Measurements from ENCODE around the gene RPS16. TPM values are rescaled to one million over a fixed set of nuclear protein-coding genes. Genes with fewer than 3 reads are reported as not detected.

RPS16 gene
- total and polyA plus RNA-seq, 9 of the 15 experiments (the other 6 are each of a cell fraction or from before 2014, with no cell fraction given), result 82.6 to 3,671 (median 2,204) TPM

DNA sequence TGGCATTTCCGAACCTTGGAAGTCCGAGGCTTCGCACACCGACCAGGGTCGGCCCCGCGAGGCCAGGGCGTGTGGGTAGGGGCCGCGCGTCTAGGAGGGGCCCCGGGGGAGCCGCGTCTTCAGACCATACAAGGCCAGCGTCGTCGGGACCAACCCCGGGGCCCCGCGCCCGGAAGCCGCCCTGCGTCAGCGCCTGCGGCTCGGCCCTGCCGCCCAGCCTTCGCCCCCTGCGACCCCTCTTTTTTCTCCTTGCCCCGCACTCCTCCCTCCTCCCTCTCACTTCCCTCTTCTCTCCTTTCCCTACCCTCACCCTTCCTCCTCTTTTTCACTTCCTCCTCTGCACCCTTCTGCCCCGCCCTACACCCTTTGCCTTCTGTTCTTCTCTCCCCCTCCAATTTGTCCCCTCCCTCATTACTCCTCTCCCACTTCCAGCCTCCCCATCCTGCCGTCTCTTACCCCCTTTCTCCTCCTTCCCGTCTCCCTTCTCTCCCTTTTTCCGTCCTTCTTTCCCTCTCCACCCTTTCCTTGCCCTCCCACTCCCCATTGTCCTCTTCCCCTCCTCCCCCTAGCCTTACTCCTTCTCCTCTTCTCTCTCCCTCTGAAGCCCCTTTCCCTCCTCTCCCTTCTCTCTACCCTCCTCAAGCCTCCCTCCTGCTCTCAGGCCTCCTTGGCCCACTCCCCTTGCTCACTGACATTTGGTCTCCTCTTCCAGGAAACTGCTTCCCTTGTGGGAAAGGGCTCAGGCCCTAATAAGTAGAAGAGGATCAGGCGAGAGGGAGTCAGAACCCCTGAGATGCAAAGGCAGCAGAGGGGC, 25.5 kb downstream of the RPS16 start (continued):
- TF ChIP-seq, protein P1, sequence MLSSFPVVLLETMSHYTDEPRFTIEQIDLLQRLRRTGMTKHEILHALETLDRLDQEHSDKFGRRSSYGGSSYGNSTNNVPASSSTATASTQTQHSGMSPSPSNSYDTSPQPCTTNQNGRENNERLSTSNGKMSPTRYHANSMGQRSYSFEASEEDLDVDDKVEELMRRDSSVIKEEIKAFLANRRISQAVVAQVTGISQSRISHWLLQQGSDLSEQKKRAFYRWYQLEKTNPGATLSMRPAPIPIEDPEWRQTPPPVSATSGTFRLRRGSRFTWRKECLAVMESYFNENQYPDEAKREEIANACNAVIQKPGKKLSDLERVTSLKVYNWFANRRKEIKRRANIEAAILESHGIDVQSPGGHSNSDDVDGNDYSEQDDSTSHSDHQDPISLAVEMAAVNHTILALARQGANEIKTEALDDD (IDR thresholded peaks at IDR 0.05), result no peak
- TF ChIP-seq, protein P2, sequence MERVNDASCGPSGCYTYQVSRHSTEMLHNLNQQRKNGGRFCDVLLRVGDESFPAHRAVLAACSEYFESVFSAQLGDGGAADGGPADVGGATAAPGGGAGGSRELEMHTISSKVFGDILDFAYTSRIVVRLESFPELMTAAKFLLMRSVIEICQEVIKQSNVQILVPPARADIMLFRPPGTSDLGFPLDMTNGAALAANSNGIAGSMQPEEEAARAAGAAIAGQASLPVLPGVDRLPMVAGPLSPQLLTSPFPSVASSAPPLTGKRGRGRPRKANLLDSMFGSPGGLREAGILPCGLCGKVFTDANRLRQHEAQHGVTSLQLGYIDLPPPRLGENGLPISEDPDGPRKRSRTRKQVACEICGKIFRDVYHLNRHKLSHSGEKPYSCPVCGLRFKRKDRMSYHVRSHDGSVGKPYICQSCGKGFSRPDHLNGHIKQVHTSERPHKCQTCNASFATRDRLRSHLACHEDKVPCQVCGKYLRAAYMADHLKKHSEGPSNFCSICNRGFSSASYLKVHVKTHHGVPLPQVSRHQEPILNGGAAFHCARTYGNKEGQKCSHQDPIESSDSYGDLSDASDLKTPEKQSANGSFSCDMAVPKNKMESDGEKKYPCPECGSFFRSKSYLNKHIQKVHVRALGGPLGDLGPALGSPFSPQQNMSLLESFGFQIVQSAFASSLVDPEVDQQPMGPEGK (CRISPR knock-in tag; IDR thresholded peaks at IDR 0.05; ENCODE audit: borderline replicate concordance), result no peak
- TF ChIP-seq TAL1 (IDR thresholded peaks at IDR 0.05) (peak; percentile 24; the same call in 1 of the 2 replicates), TAF7 (tag; IDR thresholded peaks at IDR 0.05) (no peak), ZNF445 (CRISPR knock-in tag; IDR thresholded peaks at IDR 0.05; ENCODE audit: low read depth) (no peak), DACH1 (IDR thresholded peaks at IDR 0.05; ENCODE audit: partially characterized antibody) (no peak), L3MBTL2 (IDR thresholded peaks at IDR 0.05) (peak; percentile 67), MLX (CRISPR knock-in tag; conservative IDR thresholded peaks at IDR 0.05) (no peak), ZNF143 (CRISPR knock-in tag; IDR thresholded peaks at IDR 0.05) (0 out of 2 replicates have a peak, but pooled peaks have one; percentile 6), ELF2 (CRISPR knock-in tag; IDR thresholded peaks at IDR 0.05) (no peak), THRB (CRISPR knock-in tag; conservative IDR thresholded peaks at IDR 0.05) (peak; percentile 96), CHD2 (IDR thresholded peaks at IDR 0.05; ENCODE audit: low read depth, low read length) (no peak), MAZ (CRISPR knock-in tag; conservative IDR thresholded peaks at IDR 0.05 in 1 of 2, IDR thresholded peaks at IDR 0.05 in 1 of 2) (peak; percentile 14 to 62; a peak in 3 of 4 replicates), POU5F1 (IDR thresholded peaks at IDR 0.05; ENCODE audit: borderline replicate concordance, low read depth, low read length, partially characterized antibody) (no peak), PHF20 (IDR thresholded peaks at IDR 0.05; ENCODE audit: partially characterized antibody) (peak; percentile 61), STAT5B (CRISPR knock-in tag; IDR thresholded peaks at IDR 0.05) (no peak), MAFF (IDR thresholded peaks at IDR 0.05; ENCODE audit: low read length) (no peak), RFX1 (IDR thresholded peaks at IDR 0.05) (no peak), POLR3A (IDR thresholded peaks at IDR 0.05; ENCODE audit: borderline replicate concordance, extremely low read depth, insufficient read depth, insufficient read length) (no peak), POLR2G (IDR thresholded peaks at IDR 0.05; ENCODE audit: low read depth, low read length) (peak; percentile 86), RBM34 (IDR thresholded peaks at IDR 0.05; ENCODE audit: borderline replicate concordance, insufficient read depth, low read length) (no peak), CCNT2 (IDR thresholded peaks at IDR 0.05; ENCODE audit: borderline replicate concordance, extremely low read depth, insufficient read length, low read depth, low read length) (peak; percentile 55), LARP7 (IDR thresholded peaks at IDR 0.05) (peak; percentile 99), TFAM (CRISPR knock-in tag; conservative IDR thresholded peaks at IDR 0.05) (no peak)

Data from K562 (cell line).